Caco-2 (cell line): Measurements from ENCODE around the gene ACAD11. TPM values are rescaled to one million over a fixed set of nuclear protein-coding genes. Genes with fewer than 3 reads are reported as not detected.

ENCODE experiments used
- BruUV-seq: library from RNA; stranded (reverse); fragments of 400-500 nt; replicated peaks from 2 replicates; lab custom pipeline; 2021; lab: Mats Ljungman, UMichigan
- CTCF ChIA-PET: fragments of 300-600 bp; sonication (Branson Sonifier 250); formaldehyde crosslinking; loops from one replicate; lab custom pipeline; 2022; ENCODE audit warnings: antibody characterized with exemption; lab: Charles Lee
- POLR2A ChIA-PET: fragments of 300-600 bp; sonication (Branson Sonifier 250); formaldehyde crosslinking; loops from one replicate; lab custom pipeline; 2022; ENCODE audit warnings: antibody characterized with exemption; lab: Charles Lee
- DNase-seq, 2 experiments: peaks; one replicate each; pipeline versions ENCODE4 v3.0.0 to v3.0.0-alpha.2; 2020 to 2022
- H3K27me3 ChIP-seq: replicated peaks from 2 replicates; pipeline ENCODE4 v1.6.0; 2011; ENCODE audit warnings: low read length; ENCODE audit not compliant: control insufficient read depth, insufficient read depth
- H3K36me3 ChIP-seq: 2 replicates; pipeline ENCODE4 v1.5.1; 2011; ENCODE audit warnings: low read length; ENCODE audit not compliant: control insufficient read depth, insufficient read depth
- H3K4me1 ChIP-seq: fragments of 250-450 bp; sonication (Bioruptor Pico); 2 replicates; pipeline ENCODE4 v1.5.1; 2020; ENCODE audit warnings: mild to moderate bottlenecking
- H3K4me3 ChIP-seq: 2 replicates; pipeline ENCODE4 v1.5.1; 2011; ENCODE audit warnings: low read depth, mild to moderate bottlenecking, control low read depth, low read length
- H3K9me3 ChIP-seq: fragments of 250-450 bp; sonication (Bioruptor Pico); 2 replicates; pipeline ENCODE4 v1.5.1; 2020; ENCODE audit warnings: mild to moderate bottlenecking, moderate library complexity
- H3K27ac Mint-ChIP-seq: one replicate; pipeline ENCODE4 v1.8.0; 2022; ENCODE audit warnings: mixed read lengths; ENCODE audit not compliant: unreplicated experiment
- H3K27me3 Mint-ChIP-seq: one replicate; pipeline ENCODE4 v1.8.0; 2022; ENCODE audit warnings: mixed read lengths; ENCODE audit not compliant: insufficient read depth, unreplicated experiment
- H3K36me3 Mint-ChIP-seq: one replicate; pipeline ENCODE4 v1.8.0; 2022; ENCODE audit warnings: mild to moderate bottlenecking, mixed read lengths; ENCODE audit not compliant: insufficient read depth, unreplicated experiment
- H3K4me1 Mint-ChIP-seq: one replicate; pipeline ENCODE4 v1.8.0; 2022; ENCODE audit warnings: low read depth, mixed read lengths; ENCODE audit not compliant: unreplicated experiment
- H3K4me3 Mint-ChIP-seq: one replicate; pipeline ENCODE4 v1.8.0; 2022; ENCODE audit warnings: mild to moderate bottlenecking, moderate library complexity, mixed read lengths; ENCODE audit not compliant: unreplicated experiment
- H3K9me3 Mint-ChIP-seq: one replicate; pipeline ENCODE4 v1.8.0; 2022; ENCODE audit warnings: mixed read lengths; ENCODE audit not compliant: unreplicated experiment
- intact Hi-C: fragments of 100-400 bp; cut with micrococcal nuclease; formaldehyde crosslinking; loops from one replicate; pipeline ENCODE4 v1.10.0; 2022; ENCODE audit not compliant: unreplicated experiment
- total RNA-seq: library from RNA; stranded (reverse); gene quantifications from 2 replicates; pipeline ENCODE4 v1.2.3, GENCODE V29; 2022
- TF ChIP-seq, protein P1 (sequence below), 2 experiments: fragments of 200-600 bp in 1 of 2; IDR thresholded peaks; 1 replicate in 1 of 2; 2 replicates in 1 of 2; pipeline versions ENCODE4 v1.5.1 to v1.8.0; 2011 to 2022; ENCODE audit warnings: antibody characterized with exemption in 1 of 2, control low read depth in 1 of 2, inconsistent platforms in 1 of 2, low read depth in 1 of 2, low read length in 1 of 2, mild to moderate bottlenecking in 1 of 2, moderate library complexity in 1 of 2; ENCODE audit not compliant: insufficient read depth in 1 of 2, severe bottlenecking in 1 of 2, unreplicated experiment in 1 of 2

ACAD11 gene
- total RNA-seq, 1 experiment from 2014 or later: 33.0 TPM

DNA sequence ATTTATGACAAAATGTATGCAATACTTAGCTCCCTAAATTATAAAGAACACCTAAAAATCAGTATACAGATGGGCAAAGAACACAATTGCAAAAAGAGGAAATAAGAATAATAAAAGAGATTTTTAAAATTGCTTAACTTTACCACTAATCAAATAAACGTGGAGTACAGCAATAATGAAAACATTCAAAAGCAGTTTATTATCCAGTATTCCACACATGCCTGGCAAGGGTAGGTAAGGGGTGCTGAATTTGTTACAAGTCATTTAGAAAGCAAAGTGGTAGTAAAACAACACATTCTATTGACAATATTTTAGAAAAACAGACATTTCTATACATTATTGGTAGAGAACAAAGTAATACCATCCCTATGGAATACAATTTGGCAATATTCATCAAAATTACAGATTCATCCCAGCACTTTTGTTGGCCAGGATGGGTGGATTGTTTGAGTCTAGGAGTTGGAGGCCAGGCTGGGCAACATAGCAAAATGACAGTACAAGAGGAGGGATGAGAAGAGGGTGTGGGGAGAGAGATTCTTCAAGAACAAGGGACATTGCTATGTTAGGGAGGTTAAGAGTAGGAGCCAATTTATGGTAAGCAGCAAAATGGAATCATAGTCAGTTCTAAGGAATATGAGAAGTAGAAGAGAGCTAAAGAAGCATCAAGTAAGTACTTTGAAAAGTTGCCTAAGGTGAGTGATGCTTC, 66.2 kb downstream of the ACAD11 start:
- ChIA-PET POLR2A (no interaction called here), CTCF (no interaction called here)
- no peak for DNase-seq
- 0 out of 2 replicates have a peak, but pooled peaks cover 3% of the 10 kb centered on the region for H3K4me1 ChIP-seq
- Mint-ChIP-seq H3K27me3 (no peaks in the 10 kb centered on the region), H3K9me3 (no peaks in the 10 kb centered on the region), H3K4me1 (no peaks in the 10 kb centered on the region), H3K36me3 (peaks cover 13% of the 10 kb centered on the region), H3K4me3 (no peak overlapping the region), H3K27ac (no peak overlapping the region)
- no peak overlapping the region for H3K4me3 ChIP-seq
- H3K27me3 ChIP-seq: no peaks in the 10 kb centered on the region
- no TSS peak for BruUV-seq
- no peaks in the 10 kb centered on the region; the same call in none of the 2 replicates for H3K36me3 ChIP-seq
- TF ChIP-seq, protein P1, sequence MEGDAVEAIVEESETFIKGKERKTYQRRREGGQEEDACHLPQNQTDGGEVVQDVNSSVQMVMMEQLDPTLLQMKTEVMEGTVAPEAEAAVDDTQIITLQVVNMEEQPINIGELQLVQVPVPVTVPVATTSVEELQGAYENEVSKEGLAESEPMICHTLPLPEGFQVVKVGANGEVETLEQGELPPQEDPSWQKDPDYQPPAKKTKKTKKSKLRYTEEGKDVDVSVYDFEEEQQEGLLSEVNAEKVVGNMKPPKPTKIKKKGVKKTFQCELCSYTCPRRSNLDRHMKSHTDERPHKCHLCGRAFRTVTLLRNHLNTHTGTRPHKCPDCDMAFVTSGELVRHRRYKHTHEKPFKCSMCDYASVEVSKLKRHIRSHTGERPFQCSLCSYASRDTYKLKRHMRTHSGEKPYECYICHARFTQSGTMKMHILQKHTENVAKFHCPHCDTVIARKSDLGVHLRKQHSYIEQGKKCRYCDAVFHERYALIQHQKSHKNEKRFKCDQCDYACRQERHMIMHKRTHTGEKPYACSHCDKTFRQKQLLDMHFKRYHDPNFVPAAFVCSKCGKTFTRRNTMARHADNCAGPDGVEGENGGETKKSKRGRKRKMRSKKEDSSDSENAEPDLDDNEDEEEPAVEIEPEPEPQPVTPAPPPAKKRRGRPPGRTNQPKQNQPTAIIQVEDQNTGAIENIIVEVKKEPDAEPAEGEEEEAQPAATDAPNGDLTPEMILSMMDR (IDR thresholded peaks at IDR 0.05; ENCODE audit: insufficient read depth in 1 of 2, low read depth in 1 of 2, low read length in 1 of 2, severe bottlenecking in 1 of 2, unreplicated experiment in 1 of 2): no peak
- intact Hi-C loops: no loop called here
- H3K9me3 ChIP-seq: no peaks in the 10 kb centered on the region

DNA sequence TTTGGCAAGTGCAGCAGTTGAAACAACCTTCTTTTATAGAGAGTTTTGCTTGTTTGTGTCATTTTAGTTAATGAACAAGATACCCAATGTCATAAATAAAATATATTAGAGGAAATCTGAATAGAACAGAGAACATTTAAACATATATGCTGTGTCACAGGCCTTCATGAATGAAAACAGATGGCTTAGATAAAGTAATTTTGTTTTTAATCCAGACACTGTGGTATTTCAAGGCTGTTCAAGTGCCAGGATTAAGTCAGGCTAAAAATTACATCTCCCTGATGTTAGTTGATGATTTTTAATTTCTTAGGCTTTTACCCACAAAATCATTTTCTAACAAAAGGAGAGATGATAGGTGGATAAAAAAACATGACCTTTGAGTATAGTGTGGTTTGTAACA, 67.4 kb downstream of the ACAD11 start:
- no peak for DNase-seq
- no peaks in the 10 kb centered on the region for H3K9me3 Mint-ChIP-seq
- Histone ChIP-seq H3K4me1 (no peaks in the 10 kb centered on the region), H3K36me3 (no peaks in the 10 kb centered on the region; the same call in none of the 2 replicates), H3K4me3 (no peak overlapping the region), H3K9me3 (no peaks in the 10 kb centered on the region), H3K27me3 (no peaks in the 10 kb centered on the region)
- H3K27me3 Mint-ChIP-seq: no peaks in the 10 kb centered on the region
- peaks cover 12% of the 10 kb centered on the region for H3K36me3 Mint-ChIP-seq
- intact Hi-C loops: no loop called here
- TF ChIP-seq, protein P1 (IDR thresholded peaks at IDR 0.05; ENCODE audit: insufficient read depth in 1 of 2, low read depth in 1 of 2, low read length in 1 of 2, severe bottlenecking in 1 of 2, unreplicated experiment in 1 of 2): no peak
- ChIA-PET CTCF (no interaction called here), POLR2A (no interaction called here)
- H3K27ac Mint-ChIP-seq: no peak overlapping the region
- no TSS peak for BruUV-seq
- H3K4me1 Mint-ChIP-seq: no peaks in the 10 kb centered on the region
- H3K4me3 Mint-ChIP-seq: no peak overlapping the region

DNA sequence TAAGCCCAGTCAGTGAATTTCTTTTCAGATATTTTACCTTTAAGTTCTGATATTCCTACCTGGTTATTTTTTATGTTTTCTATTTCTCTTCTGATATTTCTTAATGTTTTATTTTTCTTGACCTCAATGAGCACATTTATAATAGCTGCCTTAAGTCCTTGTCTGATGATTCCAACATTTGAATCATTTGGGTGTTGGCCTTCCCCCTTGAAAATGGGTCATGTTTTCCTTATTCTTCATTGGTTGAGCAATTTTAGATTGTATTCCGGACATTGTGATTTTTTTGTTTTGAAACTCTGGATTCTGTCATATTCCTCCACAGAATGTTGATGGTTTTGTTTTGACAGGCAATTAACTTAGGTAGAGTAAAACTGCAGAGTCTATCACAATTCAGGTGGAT, 72.2 kb downstream of the ACAD11 start:
- intact Hi-C loops: no loop called here
- DNase-seq: no peak
- no peaks in the 10 kb centered on the region for H3K36me3 Mint-ChIP-seq
- Histone ChIP-seq H3K36me3 (no peaks in the 10 kb centered on the region; the same call in none of the 2 replicates), H3K9me3 (no peaks in the 10 kb centered on the region), H3K27me3 (no peaks in the 10 kb centered on the region), H3K4me3 (no peak overlapping the region), H3K4me1 (no peaks in the 10 kb centered on the region)
- no peaks in the 10 kb centered on the region for H3K27me3 Mint-ChIP-seq
- no peak overlapping the region for H3K4me3 Mint-ChIP-seq
- POLR2A ChIA-PET: no interaction called here
- CTCF ChIA-PET: no interaction called here
- no TSS peak for BruUV-seq
- H3K4me1 Mint-ChIP-seq: no peaks in the 10 kb centered on the region
- no peaks in the 10 kb centered on the region for H3K9me3 Mint-ChIP-seq
- H3K27ac Mint-ChIP-seq: no peak overlapping the region
- TF ChIP-seq, protein P1 (IDR thresholded peaks at IDR 0.05; ENCODE audit: insufficient read depth in 1 of 2, low read depth in 1 of 2, low read length in 1 of 2, severe bottlenecking in 1 of 2, unreplicated experiment in 1 of 2): no peak
